ENCODE measurements around the gene GLP1R. TPM values are rescaled to one million over a fixed set of nuclear protein-coding genes. Genes with fewer than 3 reads are reported as not detected.
A peak's percentile ranks its signal among the peaks of the same experiment; 100 is the strongest.

GLP1R gene
- total RNA-seq, 2 donors from 2014 or later = not detected

DNA sequence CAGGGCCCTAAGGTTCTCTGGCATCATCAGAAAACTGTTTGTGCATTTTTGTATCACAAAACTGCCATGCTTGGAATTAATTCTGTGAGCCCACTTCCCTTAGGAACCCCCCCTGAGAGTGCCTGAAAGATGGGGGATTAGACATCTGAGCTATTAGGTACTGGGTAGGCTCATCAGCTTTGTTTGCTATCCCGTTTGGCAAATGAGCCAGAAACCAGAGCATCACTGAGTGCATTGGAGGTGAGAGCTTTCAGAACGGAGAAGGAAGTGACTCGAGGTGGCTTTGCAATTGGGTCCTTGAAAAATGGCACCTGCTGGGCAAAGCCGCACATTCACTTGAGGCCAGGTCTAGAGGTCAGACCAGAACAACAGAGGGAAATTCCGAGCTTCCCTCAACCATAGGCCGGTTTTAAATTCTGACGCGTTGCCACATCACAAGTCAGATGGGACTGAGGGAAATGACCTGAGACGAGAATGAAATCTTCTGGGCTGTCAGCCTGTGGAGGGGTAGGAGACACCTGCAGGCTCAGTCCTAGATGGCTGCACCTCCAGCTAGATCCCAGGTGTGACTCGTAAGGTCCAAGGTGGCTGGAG, 8.4 kb upstream of the GLP1R start:
- DNase-seq (no peak), ATAC-seq (no peak)
- intact Hi-C loops (cut with DNase I, micrococcal nuclease) = no loop called here

DNA sequence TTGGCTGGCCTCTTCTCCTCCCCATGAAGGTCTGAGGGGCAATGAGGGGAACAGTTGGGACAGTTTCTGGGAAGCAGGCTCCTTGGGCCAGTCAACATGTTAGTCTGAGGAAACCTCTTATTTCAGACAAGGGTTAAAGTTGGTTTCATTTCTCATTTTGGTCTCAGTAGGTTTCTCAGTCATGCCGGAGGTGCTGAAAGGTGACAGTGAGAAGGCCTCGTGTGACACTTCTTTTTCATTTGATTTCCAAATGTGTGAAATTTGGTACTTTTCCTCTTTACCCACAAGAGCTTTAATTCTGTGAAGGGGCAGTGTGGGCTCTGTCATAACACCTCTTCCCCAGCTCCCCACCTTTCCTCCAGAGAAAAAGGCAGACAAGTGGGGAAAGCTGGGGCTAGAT, 7.5 kb upstream of the GLP1R start:
- intact Hi-C loops (cut with DNase I, micrococcal nuclease) = no loop called here
- DNase-seq = no peak
- ATAC-seq = no peak

DNA sequence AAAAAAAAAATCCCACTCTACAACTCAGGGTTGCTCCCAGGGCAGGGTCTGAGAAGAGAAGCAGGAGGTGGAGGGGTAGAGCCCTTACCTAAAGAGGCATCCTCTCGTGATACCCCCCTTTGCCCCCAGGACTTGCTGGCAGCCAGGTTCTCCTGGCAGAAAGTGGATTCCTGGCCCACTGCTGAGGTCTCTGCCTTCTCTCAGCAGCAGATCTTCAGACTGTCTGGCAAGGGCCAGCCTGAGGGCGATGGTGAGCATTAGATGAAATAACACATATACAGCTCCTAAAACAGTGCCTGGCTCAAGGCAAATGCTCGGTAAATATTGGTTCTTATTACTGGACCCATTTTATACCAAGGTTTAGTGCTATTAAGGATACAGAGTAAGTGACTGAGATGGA, 4.8 kb upstream of the GLP1R start:
- intact Hi-C loops (cut with DNase I, micrococcal nuclease) = no loop called here
- no peak for ATAC-seq
- DNase-seq = no peak

DNA sequence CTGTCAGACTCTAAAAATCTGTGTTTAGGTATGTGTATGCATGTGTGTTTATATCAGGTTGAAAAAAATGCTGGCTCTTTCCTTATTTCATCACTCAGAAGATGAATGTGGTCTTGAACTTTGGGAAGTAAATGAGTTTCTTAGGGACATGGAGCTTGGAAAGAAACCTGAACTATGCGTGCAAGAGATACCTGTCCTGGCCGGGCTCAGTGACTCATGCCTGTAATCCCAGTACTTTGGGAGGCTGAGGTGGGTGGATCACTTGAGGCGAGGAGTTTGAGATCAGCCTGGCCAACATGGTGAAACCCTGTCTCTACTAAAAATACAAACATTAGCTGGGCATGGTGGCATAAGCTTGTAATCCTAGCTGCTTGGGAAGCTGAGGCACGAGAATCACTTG, 4.4 kb upstream of the GLP1R start:
- intact Hi-C loops (cut with DNase I, micrococcal nuclease) = no loop called here
- ATAC-seq = no peak
- DNase-seq = no peak

DNA sequence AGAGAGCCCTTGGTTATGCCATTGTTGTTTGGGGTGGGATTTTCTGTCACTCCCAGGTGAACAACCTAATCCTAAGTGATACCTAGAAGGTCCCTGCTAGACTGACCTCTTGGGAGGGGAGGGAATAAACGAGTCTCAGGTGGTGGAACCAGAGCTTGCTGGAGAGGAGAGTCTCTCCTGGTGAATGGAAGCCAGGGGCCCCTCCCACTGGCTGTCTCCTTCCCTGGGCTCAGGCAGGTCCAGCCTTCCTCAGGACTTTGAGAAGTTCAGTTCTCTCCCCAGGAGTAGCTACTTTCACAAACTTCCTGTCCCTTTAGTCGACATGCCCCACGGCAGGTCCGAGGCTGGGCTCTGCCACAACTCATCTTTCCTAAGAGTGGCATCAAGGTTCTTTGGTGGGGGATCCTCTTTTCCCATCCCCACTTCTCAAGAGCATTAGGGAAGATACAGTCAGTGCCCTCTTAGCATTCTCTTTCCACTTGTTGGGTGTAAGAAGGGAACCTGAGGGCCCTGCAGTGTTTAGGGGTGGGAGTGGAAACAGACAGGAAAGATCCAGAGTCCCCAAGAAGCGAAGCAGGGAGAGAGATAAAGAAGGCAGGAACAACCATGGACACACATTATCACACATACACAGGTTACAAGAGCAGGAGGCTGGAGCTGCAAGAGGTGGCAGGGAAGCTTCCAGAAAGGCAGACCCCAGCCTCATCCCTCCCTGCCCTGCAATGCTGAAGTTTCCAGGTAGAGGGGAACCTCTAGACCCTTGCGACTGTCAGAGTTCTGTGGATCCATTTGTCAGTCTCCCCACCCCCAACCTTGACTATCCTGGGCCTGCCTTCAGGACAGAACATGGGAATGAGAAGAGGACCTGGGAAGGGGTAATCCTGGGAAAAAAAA, 900 bp upstream of the GLP1R start:
- ATAC-seq = no peak
- DNase-seq = no peak
- intact Hi-C loops (cut with DNase I, micrococcal nuclease) = no loop called here

DNA sequence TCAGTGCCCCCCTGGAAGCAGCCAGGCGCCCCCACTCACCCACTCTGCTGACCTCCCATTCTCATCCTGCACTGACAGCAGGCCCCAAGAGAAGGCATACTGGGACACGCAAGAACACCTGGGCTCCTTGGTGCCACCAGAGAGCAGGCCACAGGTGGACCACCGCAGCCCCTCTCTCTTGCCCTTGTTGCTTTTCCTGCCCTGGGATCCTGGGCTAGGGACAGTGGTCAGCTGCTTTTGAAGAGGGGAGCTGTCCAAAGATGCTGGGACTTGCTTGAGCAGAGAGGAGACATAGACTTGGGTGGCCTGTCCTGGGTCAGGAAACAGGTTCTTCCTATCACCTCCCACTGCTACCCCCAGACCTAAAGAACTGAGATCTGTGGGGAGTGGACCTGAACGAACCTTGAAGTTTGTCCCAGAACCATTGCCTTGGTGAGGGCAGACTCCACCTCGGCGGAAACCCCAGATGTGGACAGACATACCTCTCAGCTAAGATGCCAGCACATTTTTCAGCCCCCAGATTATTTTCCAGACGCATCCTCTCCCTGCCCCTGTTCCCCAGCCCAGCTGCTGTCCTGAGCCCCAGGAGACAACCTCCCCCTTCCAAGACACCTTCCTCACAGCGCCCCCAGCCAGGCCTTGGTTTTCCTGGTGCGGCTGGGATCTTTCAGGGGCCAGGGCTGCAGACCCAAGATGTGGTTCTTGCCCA, 1.1 kb downstream of the GLP1R start:
- intact Hi-C loops (cut with DNase I, micrococcal nuclease) = no loop called here
- ATAC-seq (no peak), DNase-seq (no peak)

DNA sequence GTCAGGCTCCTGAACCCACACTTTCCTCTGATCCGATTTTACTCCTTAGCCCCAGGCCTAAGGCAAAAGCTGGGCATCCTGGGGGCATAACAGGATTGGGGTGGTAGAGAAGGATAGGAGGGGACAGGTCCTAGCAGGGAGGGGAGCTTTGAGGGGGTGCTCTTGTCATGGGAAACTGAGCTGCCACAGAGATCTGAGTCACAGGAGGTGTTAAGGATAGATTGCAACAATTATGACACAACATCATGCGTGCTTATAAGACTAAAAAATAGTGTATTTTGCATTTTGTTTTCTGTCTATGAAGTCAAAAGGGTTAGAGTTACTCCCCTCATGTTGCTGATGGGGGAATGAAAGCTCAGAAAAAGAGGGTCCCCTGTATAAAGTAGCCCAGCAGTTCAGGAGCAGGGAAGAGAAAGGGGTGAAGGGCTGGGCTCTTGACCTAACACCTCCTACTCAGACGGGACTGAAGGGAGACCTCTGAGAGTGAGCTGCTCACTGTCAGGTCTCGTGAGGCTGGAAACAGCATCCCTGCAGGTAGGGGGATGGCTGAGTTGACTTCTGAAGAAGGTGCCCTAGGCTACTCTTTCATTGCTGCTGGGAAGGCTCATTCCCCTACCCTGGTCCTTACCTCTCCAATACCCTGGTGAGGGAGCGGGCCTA, 2.0 kb downstream of the GLP1R start:
- DNase-seq (no peak), ATAC-seq (no peak)
- intact Hi-C loops (cut with DNase I, micrococcal nuclease) = no loop called here

DNA sequence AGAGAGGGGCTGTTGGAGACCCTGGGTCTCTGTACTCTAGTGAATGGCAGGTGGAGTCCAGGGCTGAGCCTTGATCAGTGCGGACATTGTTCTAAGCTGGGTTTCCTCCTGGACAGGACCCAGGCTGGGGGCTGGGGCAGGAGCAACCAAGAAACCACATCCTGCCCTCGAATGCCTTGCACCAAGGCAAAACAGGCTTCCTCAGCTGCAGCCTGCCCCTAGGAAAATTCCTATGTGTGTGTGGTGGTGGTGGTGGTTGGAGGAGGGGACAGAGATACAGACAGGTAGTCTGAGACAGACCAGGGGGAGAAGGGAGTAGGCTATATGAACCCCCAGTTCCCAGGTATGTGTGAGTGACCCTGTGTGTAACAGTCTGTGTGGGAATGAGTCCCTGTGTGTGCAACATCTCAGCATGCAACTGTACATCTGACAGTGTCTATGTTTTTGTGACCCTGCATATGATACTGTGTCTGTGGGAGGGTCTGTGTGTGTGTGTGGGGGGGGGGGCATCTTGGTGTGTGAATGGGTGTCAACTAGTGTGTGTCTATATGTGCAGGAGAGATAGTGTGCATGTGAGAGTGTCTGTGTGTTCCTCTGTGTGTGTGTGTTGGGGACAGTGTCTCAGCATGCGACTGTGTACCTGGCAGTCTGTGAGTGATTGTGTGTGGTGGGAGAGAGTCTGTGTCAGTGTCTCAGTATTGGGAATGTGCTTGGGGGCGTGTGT, 3.0 kb downstream of the GLP1R start:
- DNase-seq (no peak), ATAC-seq (no peak)
- intact Hi-C loops (cut with DNase I, micrococcal nuclease) = no loop called here

DNA sequence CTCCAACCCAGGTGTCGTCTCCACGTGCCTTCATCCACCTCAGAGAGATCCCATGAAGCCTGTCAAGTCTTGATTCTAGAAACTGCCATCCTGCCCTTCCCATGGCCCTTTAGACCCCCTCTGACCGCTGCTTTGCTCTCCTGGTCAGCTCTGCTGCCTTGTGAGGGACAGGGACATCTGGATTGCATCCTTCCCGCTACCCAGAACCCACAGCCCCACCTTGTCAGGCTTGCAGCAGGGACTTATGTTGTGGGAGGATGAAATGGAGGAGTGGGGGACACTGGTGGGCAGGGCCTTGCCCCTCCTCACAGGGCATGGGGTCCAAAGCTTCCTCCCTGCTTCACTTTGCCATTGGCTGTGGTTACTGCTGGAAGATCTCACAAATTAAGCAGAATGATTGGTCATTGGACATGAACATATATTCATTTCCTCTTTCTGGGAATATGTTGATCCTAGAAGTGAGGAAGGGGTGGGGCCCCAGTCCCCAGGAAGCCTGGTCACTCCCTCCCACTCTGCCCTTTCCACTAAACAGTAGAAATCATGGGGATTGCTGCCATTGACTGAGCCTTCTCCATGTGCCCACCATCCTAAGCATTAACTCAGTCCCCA, 4.5 kb downstream of the GLP1R start:
- DNase-seq (no peak), ATAC-seq (no peak)
- intact Hi-C loops (cut with DNase I, micrococcal nuclease) = no loop called here

DNA sequence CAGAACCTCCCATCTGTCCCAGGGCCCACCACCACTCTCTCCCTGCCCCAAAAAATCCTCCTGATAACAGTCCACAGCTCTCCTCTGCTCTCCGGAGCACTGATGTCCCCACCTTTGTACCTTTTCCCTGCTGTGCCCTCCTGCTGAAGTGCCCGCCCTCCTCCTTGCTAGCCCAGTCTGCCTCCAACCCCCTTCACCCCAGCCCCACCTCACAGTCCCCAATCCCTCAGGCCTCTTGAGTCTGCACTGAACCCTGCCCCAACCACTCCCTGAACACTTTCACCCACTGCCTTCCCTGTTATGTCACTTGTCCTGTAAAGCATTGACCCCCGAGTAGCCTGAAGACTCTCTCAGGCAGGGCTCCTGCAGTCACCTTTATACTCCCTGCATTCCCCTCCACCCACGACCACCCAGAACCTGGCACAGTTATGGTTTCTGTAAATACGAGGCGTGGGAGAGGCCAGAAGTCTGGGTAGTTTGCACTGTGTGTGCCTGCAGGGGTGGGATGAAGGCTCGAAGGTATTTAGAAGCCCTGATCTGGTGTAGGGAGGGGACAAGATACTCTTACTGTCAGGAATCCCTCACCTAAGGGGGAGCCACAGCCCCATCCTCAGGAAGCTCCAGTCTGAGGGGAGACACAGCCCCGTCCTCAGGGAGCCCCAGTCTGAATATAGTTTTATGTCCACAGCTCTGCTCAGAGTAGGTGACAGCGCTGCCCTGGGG, 5.4 kb downstream of the GLP1R start:
- DNase-seq (peak; percentile 13 to 33), ATAC-seq (peak; percentile 90)
- intact Hi-C loops (cut with DNase I, micrococcal nuclease) = no loop called here

DNA sequence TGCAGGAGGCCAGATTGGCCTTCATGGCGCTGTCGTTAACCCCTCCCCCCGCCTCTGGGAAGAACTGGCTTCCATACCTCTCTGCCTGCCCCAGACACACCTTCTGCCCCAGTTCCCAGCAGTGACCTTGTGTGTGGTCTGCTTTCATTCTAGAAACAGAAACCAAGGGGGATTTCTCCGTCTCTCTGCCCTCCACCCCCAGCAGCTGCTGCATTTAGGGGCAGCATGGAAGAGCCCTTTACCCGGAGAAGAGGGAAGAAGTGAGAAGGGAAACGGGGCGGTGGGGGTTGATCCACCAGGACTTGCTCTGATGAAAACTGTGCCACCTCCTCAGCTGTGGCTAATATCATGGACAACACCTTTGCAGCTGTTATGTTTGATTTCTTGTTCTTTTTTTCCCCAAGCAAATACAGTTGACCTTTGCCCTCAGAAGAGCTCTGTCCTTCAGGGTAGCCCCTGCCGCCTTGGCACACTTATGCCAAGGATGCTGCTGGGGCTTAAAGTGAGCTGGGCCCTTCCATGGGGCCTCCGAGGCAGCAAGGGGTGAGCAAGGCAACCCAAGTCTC, 6.1 kb downstream of the GLP1R start:
- intact Hi-C loops (cut with DNase I, micrococcal nuclease) = no loop called here
- DNase-seq (peak in 1 of 2 donors; percentile 17), ATAC-seq (peak; percentile 59)

DNA sequence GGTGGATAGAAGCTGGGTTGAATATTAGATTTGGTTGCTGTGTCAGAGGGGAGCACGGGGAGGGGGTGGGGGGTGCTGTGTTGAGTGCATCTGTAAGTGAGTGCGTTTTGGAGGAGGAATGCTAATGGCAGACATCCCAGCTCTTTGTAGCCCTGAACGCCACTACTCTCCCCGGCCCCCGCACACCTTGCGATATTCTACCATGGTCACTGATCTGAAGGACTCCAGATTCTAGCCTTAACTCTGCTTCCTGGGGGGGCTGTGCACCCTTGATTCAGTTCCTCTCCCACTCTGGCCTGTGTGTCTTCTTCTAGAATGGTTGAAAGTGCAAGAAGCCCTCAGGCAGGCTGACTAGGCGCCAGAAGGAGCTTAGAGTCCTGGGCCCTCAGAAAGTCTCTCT, 7.1 kb downstream of the GLP1R start:
- intact Hi-C loops (cut with DNase I, micrococcal nuclease) = no loop called here
- ATAC-seq = no peak
- no peak for DNase-seq

DNA sequence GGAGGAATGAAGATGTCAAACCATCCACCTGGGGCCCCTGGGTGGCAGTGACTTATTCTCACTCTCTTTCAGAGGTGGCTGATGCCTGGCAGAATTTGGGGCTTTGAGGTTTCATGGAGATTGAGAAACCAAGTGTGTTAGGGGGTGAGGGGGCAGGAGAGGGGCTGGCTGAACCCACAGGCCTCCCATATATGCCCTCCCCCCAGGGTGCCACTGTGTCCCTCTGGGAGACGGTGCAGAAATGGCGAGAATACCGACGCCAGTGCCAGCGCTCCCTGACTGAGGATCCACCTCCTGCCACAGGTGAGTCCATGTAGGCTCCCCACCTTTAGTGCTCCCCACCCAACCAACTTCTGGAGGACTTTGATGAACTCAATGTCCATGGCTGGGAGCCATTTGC, 7.6 kb downstream of the GLP1R start:
- intact Hi-C loops (cut with DNase I, micrococcal nuclease) = no loop called here
- DNase-seq = no peak
- ATAC-seq = no peak

DNA sequence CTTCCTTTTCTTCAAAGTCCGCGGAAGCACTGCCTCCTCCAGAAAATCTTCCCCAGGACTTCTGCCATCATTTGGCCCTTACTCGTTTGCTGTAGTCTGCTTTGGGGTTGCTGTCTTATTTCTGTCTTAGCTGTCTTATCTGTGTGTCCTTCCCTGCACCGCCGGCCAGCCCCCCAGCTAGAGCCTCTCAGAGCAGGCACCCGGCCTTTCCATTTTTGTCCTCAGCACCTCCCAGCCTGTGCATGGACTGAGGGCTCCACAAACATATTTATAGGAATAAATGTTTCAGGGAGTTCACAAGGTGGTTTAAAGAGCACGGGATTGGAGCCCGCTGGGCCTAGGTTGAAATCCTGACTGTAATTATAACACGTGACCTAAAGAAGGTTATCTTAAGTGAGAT, 8.1 kb downstream of the GLP1R start:
- intact Hi-C loops (cut with DNase I, micrococcal nuclease) = no loop called here
- no peak for ATAC-seq
- no peak for DNase-seq

DNA sequence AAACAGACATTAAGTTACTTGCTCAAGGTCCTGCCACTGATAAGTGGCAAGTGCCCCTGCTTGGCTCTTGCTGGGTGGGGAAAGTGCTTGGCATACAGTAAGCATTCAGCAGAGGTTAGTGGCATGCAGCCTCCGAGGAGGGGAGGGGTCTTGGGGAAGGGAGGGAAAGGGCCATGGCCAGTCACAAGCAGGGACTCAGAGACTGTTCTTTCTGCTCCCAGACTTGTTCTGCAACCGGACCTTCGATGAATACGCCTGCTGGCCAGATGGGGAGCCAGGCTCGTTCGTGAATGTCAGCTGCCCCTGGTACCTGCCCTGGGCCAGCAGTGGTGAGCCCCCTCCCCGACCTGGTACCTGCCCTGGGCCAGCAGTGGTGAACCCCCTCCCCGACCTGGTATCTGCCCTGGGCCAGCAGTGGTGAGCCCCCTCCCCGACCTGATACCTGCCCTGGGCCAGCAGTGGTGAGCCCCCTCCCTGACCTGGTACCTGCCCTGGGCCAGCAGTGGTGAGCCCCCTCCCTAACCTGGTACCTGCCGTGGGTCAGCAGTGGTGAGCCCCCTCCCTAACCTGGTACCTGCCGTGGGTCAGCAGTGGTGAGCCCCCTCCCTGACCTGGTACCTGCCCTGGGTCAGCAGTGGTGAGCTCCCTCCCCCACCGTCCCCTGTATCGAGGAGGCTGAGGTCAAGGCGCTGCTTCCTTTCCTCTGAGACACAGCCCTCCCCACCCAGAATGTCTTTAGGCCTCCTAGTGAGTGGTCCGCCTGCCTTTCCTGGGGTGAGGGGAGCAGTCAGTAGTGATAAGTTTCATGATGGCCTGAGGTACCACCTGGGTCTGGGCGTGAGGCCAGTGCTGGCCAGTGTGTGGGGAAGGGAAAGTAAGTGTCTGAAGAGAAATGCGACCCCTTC, 8.9 kb downstream of the GLP1R start:
- intact Hi-C loops (cut with DNase I, micrococcal nuclease) = no loop called here
- no peak for ATAC-seq
- no peak for DNase-seq

DNA sequence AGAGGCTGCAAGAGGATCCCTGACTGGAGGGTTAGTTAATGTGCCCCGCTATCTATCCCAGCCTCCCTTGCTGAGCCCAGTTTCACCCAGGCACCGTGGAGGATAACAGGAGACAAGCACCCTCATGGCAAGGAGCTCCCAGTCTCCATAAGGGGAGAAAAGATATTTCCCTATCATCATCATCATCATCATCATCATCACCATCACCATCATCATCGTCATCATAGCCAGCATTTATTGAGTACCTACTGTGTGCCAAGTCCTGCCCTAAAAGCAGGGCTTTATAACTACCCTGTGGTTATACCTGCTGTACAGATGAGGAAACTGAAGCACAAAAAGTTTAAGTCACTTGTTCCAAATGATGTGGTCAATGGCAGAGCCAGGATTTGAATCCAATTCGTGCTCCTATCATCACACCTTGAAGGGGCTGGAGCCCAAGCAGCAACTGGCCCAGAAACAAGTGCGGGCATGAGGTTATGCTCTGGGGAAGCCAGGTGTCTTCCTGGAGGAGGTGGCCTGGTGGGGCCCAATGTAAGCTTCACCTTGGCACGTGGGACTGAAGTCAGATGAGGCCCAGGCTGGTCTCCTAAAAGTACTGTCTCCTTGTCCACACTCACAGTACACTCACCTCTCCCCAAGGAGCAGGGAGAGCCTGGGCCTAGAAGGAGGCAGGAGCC, 10.0 kb downstream of the GLP1R start:
- no peak for DNase-seq
- no peak for ATAC-seq
- intact Hi-C loops (cut with DNase I, micrococcal nuclease) = no loop called here
